ENCODE measurements around the gene C2CD3.
A peak's percentile ranks its signal among the peaks of the same experiment; 100 is the strongest.

Gene C2CD3

GRCh38 chr11:74170694-74171629, at the start of gene C2CD3, which contains the start of gene PPME1:
Gene C2CD3, minus strand, starts transcription at chr11:74171002. Its CDS starts 210 bp downstream, at chr11:74170792.
Gene PPME1, plus strand, starts transcription at chr11:74171289. Its CDS starts 133 bp downstream, at chr11:74171422.
- peak; percentile 99 for DNase-seq (ENCODE audit: low spot score)

GRCh38 chr11:74220376-74220775, 49.6 kb upstream of the C2CD3 start:
- DNase-seq (ENCODE audit: low spot score), result no peak

GRCh38 chr11:74212533-74212932, 41.7 kb upstream of the C2CD3 start:
- DNase-seq (ENCODE audit: low spot score), result no peak

GRCh38 chr11:74208507-74208906, 37.7 kb upstream of the C2CD3 start:
- DNase-seq (ENCODE audit: low spot score), result no peak

- DNase-seq (ENCODE audit: low spot score), result no peak
These were observed 35.9 kb upstream of the C2CD3 start for GRCh38 chr11:74206746-74207145.

GRCh38 chr11:74205181-74205580, 34.4 kb upstream of the C2CD3 start:
- peak; percentile 88 for DNase-seq (ENCODE audit: low spot score)

GRCh38 chr11:74204701-74205100, 33.9 kb upstream of the C2CD3 start:
- DNase-seq (ENCODE audit: low spot score), result peak; percentile 73

GRCh38 chr11:74203966-74204365, 33.2 kb upstream of the C2CD3 start:
- DNase-seq (ENCODE audit: low spot score), result peak; percentile 51

- no peak for DNase-seq (ENCODE audit: low spot score)
These were observed 26.1 kb upstream of the C2CD3 start for GRCh38 chr11:74196781-74197486.

GRCh38 chr11:74195828-74196227, 25.0 kb upstream of the C2CD3 start:
- no peak for DNase-seq (ENCODE audit: low spot score)

- no peak for DNase-seq (ENCODE audit: low spot score)
These were observed 14.9 kb upstream of the C2CD3 start for GRCh38 chr11:74185695-74186094.

- DNase-seq (ENCODE audit: low spot score), result no peak
These were observed 14.5 kb upstream of the C2CD3 start for GRCh38 chr11:74185285-74185684.

GRCh38 chr11:74182635-74183034, 11.8 kb upstream of the C2CD3 start:
- no peak for DNase-seq (ENCODE audit: low spot score)

- peak; percentile 80 for DNase-seq (ENCODE audit: low spot score)
These were observed 8.6 kb upstream of the C2CD3 start for GRCh38 chr11:74179234-74180052.

- peak; percentile 37 for DNase-seq (ENCODE audit: low spot score)
These were observed 5.1 kb upstream of the C2CD3 start for GRCh38 chr11:74175920-74176319.

- DNase-seq (ENCODE audit: low spot score), result peak; percentile 21
These were observed 1.2 kb upstream of the C2CD3 start for GRCh38 chr11:74171997-74172396.

GRCh38 chr11:74171630-74171968, 797 bp upstream of the C2CD3 start:
- DNase-seq (ENCODE audit: low spot score), result peak; percentile 19

- DNase-seq (ENCODE audit: low spot score), result no peak
These were observed 904 bp downstream of the C2CD3 start for GRCh38 chr11:74169738-74170458.

GRCh38 chr11:74168838-74169237, 2.0 kb downstream of the C2CD3 start:
- DNase-seq (ENCODE audit: low spot score), result no peak

- DNase-seq (ENCODE audit: low spot score), result no peak
These were observed 7.9 kb downstream of the C2CD3 start for GRCh38 chr11:74162681-74163467.

- DNase-seq (ENCODE audit: low spot score), result no peak
These were observed 11.2 kb downstream of the C2CD3 start for GRCh38 chr11:74159642-74160041.
